Karpas-422 (cell line): ENCODE measurements around the gene TOX2. TPM values are rescaled to one million over a fixed set of nuclear protein-coding genes. Genes with fewer than 3 reads are reported as not detected.

Experiments
- DNase-seq: peaks from one replicate; pipeline ENCODE4 v3.0.0-alpha.2; 2015
- H2AFZ ChIP-seq: fragments of 200-600 bp; sonication (generic); 2 replicates; pipeline ENCODE4 v1.6.1; 2014; ENCODE audit warnings: antibody characterized with exemption, low read length, mixed read lengths
- H3K27ac ChIP-seq: fragments of 200-600 bp; sonication (generic); 2 replicates; pipeline ENCODE4 v1.5.1; 2014; ENCODE audit warnings: mild to moderate bottlenecking, low read length, moderate library complexity
- H3K27me3 ChIP-seq: fragments of 200-600 bp; sonication (generic); 2 replicates; pipeline ENCODE4 v1.6.1; 2014; ENCODE audit warnings: low read length, mixed read lengths
- H3K36me3 ChIP-seq: fragments of 200-600 bp; sonication (generic); 2 replicates; pipeline ENCODE4 v1.6.1; 2014; ENCODE audit warnings: low read length, mixed read lengths; ENCODE audit not compliant: insufficient read depth
- H3K4me1 ChIP-seq: fragments of 200-600 bp; sonication (generic); 2 replicates; pipeline ENCODE4 v1.6.1; 2014; ENCODE audit warnings: mild to moderate bottlenecking, low read length, mixed read lengths
- H3K4me2 ChIP-seq: fragments of 200-600 bp; sonication (generic); 2 replicates; pipeline ENCODE4 v1.6.1; 2014; ENCODE audit warnings: low read length, low read depth, mild to moderate bottlenecking; ENCODE audit not compliant: poor library complexity, severe bottlenecking
- H3K4me3 ChIP-seq: fragments of 200-600 bp; sonication (generic); 2 replicates; pipeline ENCODE4 v1.5.1; 2014; ENCODE audit warnings: mild to moderate bottlenecking, antibody characterized with exemption, low read length, mixed read lengths
- H3K79me2 ChIP-seq: fragments of 200-600 bp; sonication (generic); 2 replicates; pipeline ENCODE4 v1.6.1; 2014; ENCODE audit warnings: mild to moderate bottlenecking, low read length, mixed read lengths
- H3K9ac ChIP-seq: fragments of 200-600 bp; sonication (generic); 2 replicates; pipeline ENCODE4 v1.6.0; 2014; ENCODE audit warnings: low read length
- H3K9me2 ChIP-seq: fragments of 200-600 bp; sonication (generic), shearing (Covaris generic); replicated peaks from 2 replicates; pipeline ENCODE4 v1.6.0; 2014; ENCODE audit warnings: mild to moderate bottlenecking, low read length, moderate library complexity; ENCODE audit not compliant: insufficient read depth
- H3K9me3 ChIP-seq: fragments of 300-700, 200-600 bp; sonication (generic); 2 replicates; pipeline ENCODE4 v1.6.1; 2014; ENCODE audit warnings: low read length, mixed read lengths
- H4K20me1 ChIP-seq: fragments of 200-600 bp; sonication (generic); 2 replicates; pipeline ENCODE4 v1.6.1; 2014; ENCODE audit warnings: mild to moderate bottlenecking, antibody characterized with exemption, low read length, low read depth; ENCODE audit not compliant: insufficient read depth
- total RNA-seq: library from RNA; depleted of rRNA; stranded (reverse); fragments of >200 nt; shearing (Covaris generic); gene quantifications from 2 replicates; pipeline ENCODE4 v1.2.3, GENCODE V29; 2014; ENCODE audit warnings: low replicate concordance

The TOX2 gene
- total RNA-seq, 1 experiment from 2014 or later: 42.9 TPM

DNA sequence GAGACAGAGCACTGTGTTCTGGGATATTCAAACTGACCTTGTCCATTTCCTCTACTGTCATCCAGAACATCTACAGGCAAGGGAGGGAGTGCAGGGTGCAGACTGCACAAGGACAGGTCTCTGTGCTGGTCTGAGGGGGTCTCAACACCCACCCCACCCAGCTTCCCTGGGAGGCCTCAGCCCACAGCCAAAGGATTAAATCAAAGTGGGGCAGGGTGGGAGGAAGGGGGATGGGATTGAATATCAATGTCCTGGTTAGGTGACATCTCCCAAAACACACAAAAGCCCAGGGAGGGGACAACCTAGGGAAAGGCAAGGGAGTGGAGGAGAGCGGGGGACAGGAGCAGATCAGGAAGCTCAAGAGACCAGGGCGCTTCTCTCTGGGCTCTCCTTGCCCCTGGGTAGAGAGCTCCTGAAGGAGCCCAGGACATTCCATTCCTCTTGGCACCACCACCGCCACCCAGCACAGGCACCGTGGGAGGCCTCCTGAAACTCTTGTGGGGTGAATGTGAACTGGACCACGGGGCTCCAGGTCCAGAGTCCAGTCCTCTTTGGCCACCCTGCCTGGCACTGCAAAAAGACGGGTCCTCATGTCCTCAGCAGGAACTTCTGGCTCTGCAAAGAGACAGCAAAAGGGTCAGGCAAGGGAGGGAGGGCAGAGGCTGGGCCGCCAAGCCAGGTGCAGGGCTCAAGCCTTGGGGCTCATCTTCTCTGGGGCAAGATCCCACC is 198.4 kb downstream of the TOX2 start:
- DNase-seq: no peak
- Histone ChIP-seq H2AFZ (no peak overlapping the region), H3K9me3 (no peaks in the 10 kb centered on the region), H3K27ac (no peak overlapping the region), H3K4me3 (no peak overlapping the region), H3K36me3 (no peaks in the 10 kb centered on the region), H3K9me2 (no peaks in the 10 kb centered on the region), H4K20me1 (no peaks in the 10 kb centered on the region), H3K79me2 (no peaks in the 10 kb centered on the region), H3K9ac (no peak overlapping the region), H3K27me3 (no peaks in the 10 kb centered on the region), H3K4me2 (no peak overlapping the region), H3K4me1 (no peaks in the 10 kb centered on the region)

DNA sequence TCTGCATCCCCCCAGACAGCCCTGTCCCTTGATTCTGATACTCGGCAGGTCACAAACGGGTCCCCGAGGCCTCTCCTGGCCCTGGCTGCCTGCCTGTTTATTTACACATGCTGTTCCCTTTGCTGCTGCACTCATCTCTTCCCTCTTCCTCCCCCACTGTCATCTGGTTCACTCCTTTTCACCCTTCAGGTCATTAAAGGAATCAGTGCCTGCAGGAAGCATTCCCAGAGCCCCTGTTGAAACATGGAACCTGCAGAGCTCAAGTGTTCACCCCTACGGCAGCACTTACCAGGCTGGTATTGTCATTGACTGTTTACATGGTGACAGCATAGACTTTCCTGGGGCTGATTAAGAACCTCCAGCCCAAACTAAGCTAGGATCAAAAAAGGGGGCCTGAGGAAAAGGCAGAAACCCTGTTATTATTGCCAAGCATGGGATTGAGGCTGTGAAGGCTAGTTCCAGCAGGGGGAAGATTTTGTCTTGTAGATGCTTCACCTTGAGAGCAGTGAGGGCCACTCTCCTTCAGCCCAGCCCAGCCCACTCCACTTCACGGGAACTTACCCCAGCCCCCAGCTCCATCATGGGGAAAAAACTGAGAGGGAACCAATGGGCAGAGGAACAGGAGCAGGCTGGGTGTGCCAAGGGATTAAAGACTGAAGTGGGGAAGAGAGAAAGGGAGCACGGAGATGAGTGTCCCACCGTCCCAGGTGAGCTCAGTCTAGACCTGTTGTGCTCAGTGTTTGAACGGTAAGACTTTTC is 199.1 kb downstream of the TOX2 start:
- H3K4me2 ChIP-seq: no peak overlapping the region
- H2AFZ ChIP-seq: no peak overlapping the region
- no peaks in the 10 kb centered on the region for H3K9me3 ChIP-seq
- no peak overlapping the region for H3K4me3 ChIP-seq
- H3K4me1 ChIP-seq: no peaks in the 10 kb centered on the region
- no peaks in the 10 kb centered on the region for H3K79me2 ChIP-seq
- no peaks in the 10 kb centered on the region for H3K27me3 ChIP-seq
- H3K9me2 ChIP-seq: no peaks in the 10 kb centered on the region
- no peak overlapping the region for H3K9ac ChIP-seq
- H3K27ac ChIP-seq: no peak overlapping the region
- no peak for DNase-seq
- no peaks in the 10 kb centered on the region for H3K36me3 ChIP-seq
- no peaks in the 10 kb centered on the region for H4K20me1 ChIP-seq

DNA sequence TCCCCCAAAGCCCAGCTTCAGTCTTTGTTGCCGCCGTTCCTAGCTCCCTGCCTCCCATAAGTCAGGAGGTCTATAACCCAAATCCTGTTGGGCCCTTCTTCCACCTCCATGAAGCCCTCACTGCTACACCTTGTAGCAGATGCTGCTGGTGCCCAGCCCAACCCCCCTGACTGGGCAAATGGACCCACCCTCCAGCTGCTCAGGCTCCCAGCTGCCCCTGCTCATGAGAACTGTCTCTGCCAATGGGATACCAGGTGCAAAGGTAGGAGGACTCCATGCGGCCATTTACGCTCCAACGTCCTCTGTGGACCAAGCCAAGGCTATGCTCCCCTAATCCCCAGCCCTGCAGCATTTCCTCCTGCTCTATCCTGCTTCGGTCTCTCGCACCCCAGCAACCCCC is 200.5 kb downstream of the TOX2 start:
- Histone ChIP-seq H3K9ac (no peak overlapping the region), H3K4me3 (no peak overlapping the region), H3K79me2 (no peaks in the 10 kb centered on the region), H4K20me1 (no peaks in the 10 kb centered on the region), H3K36me3 (no peaks in the 10 kb centered on the region), H3K27ac (no peak overlapping the region), H2AFZ (no peak overlapping the region), H3K27me3 (no peaks in the 10 kb centered on the region), H3K9me2 (no peaks in the 10 kb centered on the region), H3K9me3 (no peaks in the 10 kb centered on the region), H3K4me1 (no peaks in the 10 kb centered on the region), H3K4me2 (no peak overlapping the region)
- DNase-seq: no peak

DNA sequence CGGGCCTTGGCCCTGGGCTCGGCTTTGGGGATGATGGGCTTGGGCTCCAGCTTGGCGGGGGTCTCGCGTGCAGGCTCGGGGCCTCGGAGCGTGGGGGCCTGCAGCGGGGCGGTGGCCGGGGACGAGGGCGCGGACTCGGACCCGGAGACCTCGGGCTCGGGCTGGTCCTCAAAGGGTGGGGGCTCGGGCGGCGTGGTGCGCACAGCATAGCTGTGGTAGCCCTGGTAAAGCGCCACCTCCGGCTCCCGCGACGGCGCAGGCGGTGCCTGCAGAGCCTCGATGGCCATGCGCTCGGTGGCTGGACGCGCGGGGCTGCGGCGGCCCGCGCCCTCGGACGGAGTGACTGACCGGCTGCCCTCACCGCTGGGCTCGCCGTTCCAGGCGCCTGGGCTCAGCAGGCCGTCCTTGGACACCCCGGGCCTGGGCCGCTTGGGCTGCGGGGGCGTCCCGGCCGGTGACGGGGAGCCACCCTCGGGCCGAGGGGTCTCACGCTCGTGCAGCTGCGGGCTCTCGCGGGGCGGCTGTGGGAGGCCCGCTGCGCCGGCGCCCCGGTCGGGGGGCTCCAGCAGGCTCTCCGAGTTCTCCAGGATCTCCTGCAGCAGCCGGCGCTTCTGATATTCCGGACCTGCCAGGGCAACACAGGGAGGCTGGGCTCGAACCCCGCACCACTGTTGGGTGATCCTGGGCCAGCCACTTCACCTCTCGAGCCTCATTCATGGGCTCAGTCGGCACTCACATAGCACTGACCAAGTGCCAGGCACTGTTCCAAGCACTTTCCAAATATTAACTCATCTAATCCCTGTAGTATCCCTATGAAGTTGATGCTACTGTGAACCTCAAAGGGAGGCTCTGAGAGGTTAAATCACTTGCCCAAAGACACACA is 201.4 kb downstream of the TOX2 start:
- Histone ChIP-seq H3K27me3 (no peaks in the 10 kb centered on the region), H3K9ac (no peak overlapping the region), H3K9me3 (no peaks in the 10 kb centered on the region), H3K4me3 (no peak overlapping the region), H3K4me2 (no peak overlapping the region), H4K20me1 (no peaks in the 10 kb centered on the region), H2AFZ (no peak overlapping the region), H3K4me1 (no peaks in the 10 kb centered on the region), H3K79me2 (no peaks in the 10 kb centered on the region), H3K9me2 (no peaks in the 10 kb centered on the region), H3K27ac (no peak overlapping the region), H3K36me3 (no peaks in the 10 kb centered on the region)
- DNase-seq: no peak

DNA sequence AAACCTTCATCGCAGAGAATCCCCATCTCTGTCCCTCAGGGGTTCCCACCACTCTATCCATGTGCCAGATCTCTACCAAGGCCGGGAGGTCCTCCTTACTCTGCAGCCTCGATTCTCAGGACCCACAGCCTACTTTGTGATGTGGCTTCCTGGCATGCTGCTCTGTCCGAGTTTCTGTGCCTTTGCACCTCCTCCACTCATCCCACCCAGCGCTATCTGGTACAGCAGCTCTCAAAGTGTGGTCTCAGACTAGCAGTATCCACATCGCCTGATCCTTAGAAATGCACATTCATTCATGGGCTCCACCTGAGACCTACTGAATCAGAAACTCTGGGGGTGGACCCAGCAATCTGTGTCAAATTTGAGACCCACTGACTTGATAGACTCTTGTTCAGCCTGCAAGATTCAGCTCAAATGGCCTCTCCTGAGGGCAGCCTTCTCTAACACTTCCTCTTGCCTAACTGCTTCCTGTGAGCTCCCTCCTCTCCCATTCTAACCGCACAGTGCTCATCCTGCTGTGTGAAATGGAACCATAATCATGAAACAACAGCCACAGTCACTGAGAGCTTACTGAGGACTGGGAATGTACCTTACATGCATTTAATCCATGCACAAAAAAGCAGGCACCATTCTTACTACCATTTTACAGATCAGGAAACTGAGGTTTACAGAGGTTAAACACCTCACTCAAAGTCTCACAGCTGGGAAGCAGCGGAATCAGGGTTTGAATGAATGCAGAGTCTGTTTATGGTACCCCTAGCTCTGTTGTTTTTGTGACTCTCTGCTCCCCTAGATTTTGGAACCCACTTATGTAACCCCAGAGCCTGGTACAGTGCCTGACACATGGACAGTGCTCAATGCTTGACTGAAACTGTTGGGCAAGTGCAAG is 202.9 kb downstream of the TOX2 start:
- H3K4me1 ChIP-seq: no peaks in the 10 kb centered on the region
- no peak overlapping the region for H2AFZ ChIP-seq
- H3K36me3 ChIP-seq: no peaks in the 10 kb centered on the region
- no peaks in the 10 kb centered on the region for H4K20me1 ChIP-seq
- no peak overlapping the region for H3K4me3 ChIP-seq
- H3K27me3 ChIP-seq: no peaks in the 10 kb centered on the region
- H3K4me2 ChIP-seq: no peak overlapping the region
- H3K79me2 ChIP-seq: no peaks in the 10 kb centered on the region
- no peak overlapping the region for H3K27ac ChIP-seq
- no peaks in the 10 kb centered on the region for H3K9me3 ChIP-seq
- DNase-seq: no peak
- no peak overlapping the region for H3K9ac ChIP-seq
- H3K9me2 ChIP-seq: no peaks in the 10 kb centered on the region

DNA sequence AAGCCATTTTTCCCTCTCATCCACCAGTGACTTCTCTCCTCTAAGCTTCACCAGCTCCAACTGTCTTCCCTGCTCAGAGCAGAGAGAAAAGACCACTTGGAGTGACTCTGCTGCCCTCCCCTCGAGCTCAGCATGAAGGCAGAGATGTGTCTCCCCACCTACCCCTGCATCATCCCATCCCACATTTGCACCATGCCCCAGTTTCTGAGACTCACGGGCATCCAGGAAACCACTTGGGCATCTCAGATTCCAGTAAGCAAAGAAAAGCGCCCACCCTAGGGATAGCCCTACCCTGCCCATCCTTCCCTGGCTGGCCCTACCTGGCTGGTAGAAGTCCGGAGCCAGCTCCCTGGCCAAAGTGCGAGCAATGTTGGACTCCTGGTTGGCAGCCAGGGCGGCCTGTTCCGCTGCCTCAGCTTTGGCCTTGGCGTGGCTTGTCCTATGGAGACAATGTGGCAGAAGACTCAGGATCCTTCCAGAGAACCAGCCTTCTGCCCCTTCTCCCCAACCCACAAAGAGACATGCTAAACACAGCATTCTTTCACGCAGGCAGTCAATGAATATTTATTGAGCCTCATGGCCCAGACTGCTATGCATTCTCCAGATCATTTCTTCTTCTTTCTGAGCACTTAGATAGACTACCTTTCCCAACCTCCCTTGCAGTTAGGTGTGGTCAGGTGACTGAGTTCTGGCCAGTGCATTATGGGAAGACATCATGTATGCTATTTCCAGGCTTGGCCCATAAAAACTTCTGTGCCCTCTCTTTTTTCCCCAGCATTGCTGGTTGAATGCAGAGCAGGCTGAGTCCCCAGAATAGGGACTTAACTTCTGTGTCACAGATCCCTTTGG is 203.8 kb downstream of the TOX2 start:
- H3K4me2 ChIP-seq: no peak overlapping the region
- H3K79me2 ChIP-seq: no peaks in the 10 kb centered on the region
- H3K9me3 ChIP-seq: no peaks in the 10 kb centered on the region
- H3K27ac ChIP-seq: no peak overlapping the region
- H3K9ac ChIP-seq: no peak overlapping the region
- DNase-seq: no peak
- no peak overlapping the region for H3K4me3 ChIP-seq
- no peaks in the 10 kb centered on the region for H3K36me3 ChIP-seq
- no peaks in the 10 kb centered on the region for H3K4me1 ChIP-seq
- H3K27me3 ChIP-seq: no peaks in the 10 kb centered on the region
- no peak overlapping the region for H2AFZ ChIP-seq
- no peaks in the 10 kb centered on the region for H3K9me2 ChIP-seq
- H4K20me1 ChIP-seq: no peaks in the 10 kb centered on the region
